ENCODE results near the gene GNPAT.

The GNPAT gene

DNA sequence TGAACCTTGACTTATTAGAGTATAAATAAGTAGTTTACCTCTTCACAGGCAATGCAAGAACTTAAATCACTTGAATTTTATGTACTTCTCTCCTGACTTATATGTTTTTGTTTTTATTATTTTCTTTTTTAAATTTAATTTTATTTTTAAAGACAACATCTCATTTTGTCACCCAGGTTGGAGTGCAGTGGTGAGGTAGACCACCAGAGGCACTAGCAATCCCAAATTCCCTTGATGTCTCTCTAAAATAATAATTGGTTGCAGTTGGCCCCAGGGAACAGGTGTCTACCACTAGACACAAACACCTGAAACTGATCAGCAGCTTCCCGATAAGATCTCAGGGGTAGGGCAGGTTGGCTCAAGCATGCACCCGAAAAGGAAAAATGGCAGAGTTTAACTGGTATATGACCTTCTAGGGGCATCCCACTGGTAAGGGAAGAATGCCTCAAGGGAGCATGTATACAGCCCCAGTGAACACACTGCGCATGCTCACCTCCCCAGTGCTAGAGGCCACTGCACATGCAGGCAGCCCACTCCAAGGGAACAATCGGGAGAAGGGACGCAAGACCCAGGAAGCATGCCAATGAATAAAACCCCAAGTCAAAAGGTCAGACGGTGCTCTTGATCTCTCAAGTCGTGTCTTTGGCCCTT, 82.0 kb downstream of the GNPAT start:
- Histone ChIP-seq H3K27ac (no peak overlapping the region), H3K4me2 (no peak overlapping the region), H3K27me3 (ENCODE audit: insufficient read depth, low read depth) (no peaks in the 10 kb centered on the region), H3K4me3 (IDR thresholded peaks at IDR 0.05; ENCODE audit: insufficient read depth, low read depth, low read length) (no peak overlapping the region), H4K20me1 (ENCODE audit: insufficient read depth) (no peaks in the 10 kb centered on the region), H2AFZ (ENCODE audit: low read depth) (no peak overlapping the region), H3K9ac (no peak overlapping the region), H3K36me3 (ENCODE audit: insufficient read depth) (no peaks in the 10 kb centered on the region), H3K79me2 (ENCODE audit: insufficient read depth, low read depth) (no peaks in the 10 kb centered on the region), H3K4me1 (ENCODE audit: low read depth, poor library complexity, severe bottlenecking) (no peaks in the 10 kb centered on the region)
- TF ChIP-seq, protein P1, sequence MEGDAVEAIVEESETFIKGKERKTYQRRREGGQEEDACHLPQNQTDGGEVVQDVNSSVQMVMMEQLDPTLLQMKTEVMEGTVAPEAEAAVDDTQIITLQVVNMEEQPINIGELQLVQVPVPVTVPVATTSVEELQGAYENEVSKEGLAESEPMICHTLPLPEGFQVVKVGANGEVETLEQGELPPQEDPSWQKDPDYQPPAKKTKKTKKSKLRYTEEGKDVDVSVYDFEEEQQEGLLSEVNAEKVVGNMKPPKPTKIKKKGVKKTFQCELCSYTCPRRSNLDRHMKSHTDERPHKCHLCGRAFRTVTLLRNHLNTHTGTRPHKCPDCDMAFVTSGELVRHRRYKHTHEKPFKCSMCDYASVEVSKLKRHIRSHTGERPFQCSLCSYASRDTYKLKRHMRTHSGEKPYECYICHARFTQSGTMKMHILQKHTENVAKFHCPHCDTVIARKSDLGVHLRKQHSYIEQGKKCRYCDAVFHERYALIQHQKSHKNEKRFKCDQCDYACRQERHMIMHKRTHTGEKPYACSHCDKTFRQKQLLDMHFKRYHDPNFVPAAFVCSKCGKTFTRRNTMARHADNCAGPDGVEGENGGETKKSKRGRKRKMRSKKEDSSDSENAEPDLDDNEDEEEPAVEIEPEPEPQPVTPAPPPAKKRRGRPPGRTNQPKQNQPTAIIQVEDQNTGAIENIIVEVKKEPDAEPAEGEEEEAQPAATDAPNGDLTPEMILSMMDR (conservative IDR thresholded peaks at IDR 0.05; ENCODE audit: low read depth, low read length) = peak; percentile 36; the same call in 1 of the 2 replicates

DNA sequence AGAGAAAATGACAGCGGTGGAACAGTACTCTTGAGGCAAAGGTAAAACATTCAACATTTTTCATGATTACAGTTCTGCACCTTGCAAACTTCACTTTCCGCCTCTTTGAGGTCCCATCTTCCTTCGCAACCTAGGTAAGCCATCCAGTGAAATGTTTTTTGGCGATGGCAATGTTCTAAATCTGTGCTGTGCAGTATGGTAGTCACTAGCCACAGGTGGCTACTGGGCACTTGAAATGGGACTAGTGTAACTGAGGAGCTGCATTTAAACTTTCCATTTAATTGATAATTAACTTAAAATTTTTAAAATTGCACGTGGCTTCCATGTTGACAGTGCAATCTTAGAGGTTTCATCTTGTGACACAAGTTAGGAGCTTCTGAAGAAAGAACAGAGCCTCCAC, 83.6 kb downstream of the GNPAT start:
- TF ChIP-seq, protein P1 (conservative IDR thresholded peaks at IDR 0.05; ENCODE audit: low read depth, low read length) = no peak
- H3K27ac ChIP-seq = no peak overlapping the region
- no peaks in the 10 kb centered on the region for H3K4me1 ChIP-seq (ENCODE audit: low read depth, poor library complexity, severe bottlenecking)
- no peak overlapping the region for H3K4me3 ChIP-seq (IDR thresholded peaks at IDR 0.05; ENCODE audit: insufficient read depth, low read depth, low read length)
- no peaks in the 10 kb centered on the region for H3K36me3 ChIP-seq (ENCODE audit: insufficient read depth)
- no peaks in the 10 kb centered on the region for H4K20me1 ChIP-seq (ENCODE audit: insufficient read depth)
- no peak overlapping the region for H3K4me2 ChIP-seq
- H3K9ac ChIP-seq = no peak overlapping the region
- H3K27me3 ChIP-seq (ENCODE audit: insufficient read depth, low read depth) = no peaks in the 10 kb centered on the region
- H3K79me2 ChIP-seq (ENCODE audit: insufficient read depth, low read depth) = no peaks in the 10 kb centered on the region
- H2AFZ ChIP-seq (ENCODE audit: low read depth) = no peak overlapping the region

DNA sequence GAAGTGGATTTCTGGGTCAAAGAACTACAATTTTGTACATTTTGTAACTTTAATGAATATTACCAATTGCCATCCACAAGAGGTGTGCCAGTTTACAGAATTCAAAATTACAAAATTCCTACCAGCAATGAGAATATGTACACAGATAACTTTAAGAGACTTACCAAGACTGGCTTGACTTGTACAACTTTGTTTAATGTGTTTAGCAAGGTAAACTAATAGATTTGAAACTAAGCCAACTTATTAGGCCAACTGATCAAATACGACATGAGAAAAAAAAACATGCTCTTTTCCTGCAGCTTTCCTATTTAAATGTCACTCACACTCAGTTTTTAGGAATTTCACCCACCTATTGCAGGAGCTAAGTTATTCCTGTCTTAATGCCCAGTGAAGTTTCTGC, 85.2 kb downstream of the GNPAT start:
- Histone ChIP-seq H3K79me2 (ENCODE audit: insufficient read depth, low read depth) (no peaks in the 10 kb centered on the region), H4K20me1 (ENCODE audit: insufficient read depth) (no peaks in the 10 kb centered on the region)

More for the DNA sequence above, 85.2 kb downstream of the GNPAT start:
- no peak overlapping the region for H3K27ac ChIP-seq
- no peak overlapping the region for H3K9ac ChIP-seq
- no peaks in the 10 kb centered on the region for H3K27me3 ChIP-seq (ENCODE audit: insufficient read depth, low read depth)
- H3K36me3 ChIP-seq (ENCODE audit: insufficient read depth) = no peaks in the 10 kb centered on the region
- H3K4me2 ChIP-seq = no peak overlapping the region
- TF ChIP-seq, protein P1 (conservative IDR thresholded peaks at IDR 0.05; ENCODE audit: low read depth, low read length) = no peak
- no peak overlapping the region for H3K4me3 ChIP-seq (IDR thresholded peaks at IDR 0.05; ENCODE audit: insufficient read depth, low read depth, low read length)
- H3K4me1 ChIP-seq (ENCODE audit: low read depth, poor library complexity, severe bottlenecking) = no peaks in the 10 kb centered on the region
- no peak overlapping the region for H2AFZ ChIP-seq (ENCODE audit: low read depth)
